ENCODE data around the gene RADIL. TPM values are rescaled to one million over a fixed set of nuclear protein-coding genes. Genes with fewer than 3 reads are reported as not detected.
A peak's percentile ranks its signal among the peaks of the same experiment; 100 is the strongest.

The RADIL gene
- total and polyA plus RNA-seq, 2 of the 13 experiments (the other 11 are each of a cell fraction or from before 2014, with no cell fraction given): 0.05 to 0.09 TPM

- TF ChIP-seq MAFG (CRISPR knock-in tag; IDR thresholded peaks at IDR 0.05): no peak
- no peak for TF ChIP-seq U2AF2 (IDR thresholded peaks at IDR 0.05; ENCODE audit: low read depth, low read length)
- no peak for TF ChIP-seq CERS6 (CRISPR knock-in tag; IDR thresholded peaks at IDR 0.05)
- TF ChIP-seq FOXP4 (CRISPR knock-in tag; IDR thresholded peaks at IDR 0.05): no peak
- no peak for TF ChIP-seq U2AF1 (optimal IDR thresholded peaks at IDR 0.05; ENCODE audit: low read depth, low read length)
- TF ChIP-seq NFIB (CRISPR knock-in tag; IDR thresholded peaks at IDR 0.05; ENCODE audit: borderline replicate concordance): no peak
- TF ChIP-seq ZFP90 (CRISPR knock-in tag; IDR thresholded peaks at IDR 0.05; ENCODE audit: borderline replicate concordance): no peak
Measured at GRCh38 chr7:4766666-4767519, 116.6 kb downstream of the RADIL start (continued).

- Histone ChIP-seq H3K27me3 (ENCODE audit: control insufficient read depth in 1 of 2, insufficient read depth in 2 of 2, low read length in 2 of 2) (no peaks in the 10 kb centered on the region), H4K20me1 (ENCODE audit: insufficient read depth, low read length) (no peaks in the 10 kb centered on the region), H3K36me3 (replicated peaks in 1 of 2; ENCODE audit: control insufficient read depth in 1 of 2, insufficient read depth in 2 of 2, low read length in 2 of 2) (peaks cover 9 to 30% of the 10 kb centered on the region in 2 experiments), H2AFZ (ENCODE audit: low read length) (no peak overlapping the region), H3K9ac (ENCODE audit: insufficient read depth, low read depth, low read length) (no peak overlapping the region), H3K4me3 (replicated peaks in 1 of 3; ENCODE audit: insufficient read depth in 1 of 3, low read depth in 2 of 3, low read length in 3 of 3) (no peak overlapping the region), H3K79me2 (ENCODE audit: insufficient read depth, low read length) (no peaks in the 10 kb centered on the region), H3K4me1 (ENCODE audit: insufficient read depth, low read length) (no peaks in the 10 kb centered on the region), H3K27ac (ENCODE audit: extremely low read length, insufficient read depth, low read length) (no peak overlapping the region), H3K9me3 (ENCODE audit: low read length) (no peaks in the 10 kb centered on the region), H3K4me2 (ENCODE audit: low read depth, low read length) (no peak overlapping the region)
- intact Hi-C loops (cut with micrococcal nuclease; ENCODE audit: unreplicated experiment) (no loop called here), in situ Hi-C loops (cut with HindIII; ENCODE audit: extremely low pct_ligation_motif_present, low pct_unique_long_range_greater_than_20kb) (loop anchor here (25.0 kb wide), 1 partner anchor 154 kb away; no protein-coding TSS in a partner anchor)
- FAIRE-seq (no peak), ATAC-seq (peak; percentile 13; the same call in 2 of the 3 replicates), DNase-seq (ENCODE audit: low spot score) (no peak)
- WGBS (ENCODE audit: low lambda C conversion rate): 95% methylated on average over 16 of the region's 23 CpGs
- BruUV-seq (replicated peaks): no TSS peak
- CTCF ChIA-PET (ENCODE audit: low intra/inter-chr PET ratio, low total read pairs): no interaction called here
- TF ChIP-seq ZBTB33 (CRISPR knock-in tag; IDR thresholded peaks at IDR 0.05): peak; percentile 57; the same call in 1 of the 2 replicates
- peak; percentile 43 for TF ChIP-seq CTCF (CRISPR knock-in tag; IDR thresholded peaks at IDR 0.05)
- peak; percentile 84 for TF ChIP-seq RBM22 (optimal IDR thresholded peaks at IDR 0.05; ENCODE audit: low read length)
- no peak for TF ChIP-seq SIX4 (CRISPR knock-in tag; IDR thresholded peaks at IDR 0.05)
- POLR2A ChIA-PET: no interaction called here
Measured at GRCh38 chr7:4765776-4766490, 117.6 kb downstream of the RADIL start.
